GM12892 (cell line): ENCODE measurements around the gene ANKRD53.

ENCODE experiments used
- POLR2A ChIP-seq: IDR thresholded peaks from 2 replicates; pipeline ENCODE4 v1.6.1; 2011; ENCODE audit warnings: low read depth, low read length, control low read depth
- TAF1 ChIP-seq: IDR thresholded peaks from 2 replicates; pipeline ENCODE4 v1.6.1; 2011; ENCODE audit warnings: low read depth, mild to moderate bottlenecking, control low read depth, low read length, borderline replicate concordance

DNA sequence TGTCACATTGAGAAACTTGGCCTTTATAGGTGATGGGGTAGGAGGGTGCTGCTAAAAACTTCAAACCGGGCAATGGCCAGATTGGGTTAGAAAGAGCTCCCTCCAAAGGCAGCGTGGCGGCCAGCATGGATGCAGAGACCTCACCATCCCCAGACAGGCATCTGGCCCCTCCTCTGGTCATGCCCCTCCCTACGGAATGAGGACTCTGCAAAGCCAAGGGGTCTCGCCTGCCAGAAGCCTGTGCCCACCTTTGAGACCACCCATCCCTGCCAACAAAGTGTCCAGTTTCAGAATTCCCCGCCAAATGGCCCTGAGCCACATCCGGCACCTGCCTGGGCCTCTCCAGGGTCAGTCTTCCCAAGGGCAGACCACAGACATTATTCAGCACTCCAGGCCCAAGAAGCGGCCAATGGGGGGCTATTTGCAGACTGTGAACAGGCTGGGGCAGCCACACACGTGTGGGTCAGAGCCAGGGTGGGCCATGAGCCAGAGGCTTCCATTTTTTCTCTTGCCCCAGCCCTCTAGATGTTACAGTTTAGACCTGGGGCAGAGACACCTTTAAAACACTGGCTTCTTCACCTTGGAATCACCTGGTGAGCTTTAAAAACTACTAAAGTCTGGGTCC is 46.9 kb upstream of the ANKRD53 start:
- no peak for TF ChIP-seq TAF1
- TF ChIP-seq POLR2A = no peak
